Psoas muscle (tissue), 8 donors: ENCODE results near the gene SLC7A6OS. TPM values are rescaled to one million over a fixed set of nuclear protein-coding genes. Genes with fewer than 3 reads are reported as not detected.

Source experiments
- ATAC-seq, 4 donors: fragments of 200-7000 bp; cut with Tn5 transposase; one replicate each; pipeline ENCODE4 v1.9.1; 2020; ENCODE audit warnings: moderate library complexity in 3 of 4, mild to moderate bottlenecking in 2 of 4
- DNase-seq, 2 donors: peaks; one replicate each; pipeline ENCODE4 v3.0.0-alpha.2; 2020
- H3K27ac ChIP-seq: fragments of 200-600 bp; one replicate; pipeline ENCODE4 v1.8.0; 2022
- H3K27me3 ChIP-seq, 3 donors: fragments of 200-600 bp in 1 of 3; one replicate each; pipeline versions ENCODE4 v1.6.1 to v1.8.0; 2013 to 2022; ENCODE audit warnings: low read length in 2 of 3, mild to moderate bottlenecking in 2 of 3, moderate library complexity in 1 of 3; ENCODE audit not compliant: insufficient read depth in 3 of 3
- H3K36me3 ChIP-seq, 2 donors: fragments of 200-600 bp in 1 of 2; one replicate each; pipeline versions ENCODE4 v1.6.1 to v1.8.0; 2013 to 2022; ENCODE audit warnings: low read depth in 1 of 2, mild to moderate bottlenecking in 1 of 2, moderate library complexity in 1 of 2; ENCODE audit not compliant: insufficient read depth in 1 of 2
- H3K4me1 ChIP-seq: fragments of 200-600 bp; one replicate; pipeline ENCODE4 v1.8.0; 2022
- H3K4me3 ChIP-seq: fragments of 200-600 bp; one replicate; pipeline ENCODE4 v1.8.0; 2022; ENCODE audit warnings: mild to moderate bottlenecking
- H3K9me3 ChIP-seq: fragments of 200-600 bp; one replicate; pipeline ENCODE4 v1.8.0; 2022
- CTCF ChIP-seq: fragments of 200-600 bp; IDR thresholded peaks from one replicate; pipeline ENCODE4 v1.8.0; 2022; ENCODE audit warnings: antibody characterized with exemption
- WGBS, 3 donors: extraction: QIAGEN DNeasy Blood & Tissue Kit; methylation state at CpG; one replicate each; pipeline versions ENCODE4 v1.1.6 to v1.1.7; 2013; 5-methylcytosine and 5-hydroxymethylcytosine counted together
- intact Hi-C, 2 donors: fragments of 100-400 bp; cut with DNase I; formaldehyde crosslinking; loops; one replicate each; pipeline versions ENCODE4 v1.11.0 to v1.14.2; 2022
- polyA plus RNA-seq, 3 donors: library from polyadenylated mRNA; stranded (reverse); fragments of 200-250 nt; gene quantifications; one replicate each; pipeline ENCODE4 v1.2.3, GENCODE V29; 2013
- total RNA-seq, 4 donors: library from RNA; stranded (reverse); fragmentation: NEBNext Ultra II Directional in 2 of 4; extraction: Animal tissue kit (Norgen Biotek cat#: 25700) in 2 of 4; gene quantifications; one replicate each; pipeline versions ENCODE4 v1.2.1 to v1.2.4, GENCODE V29; 2021 to 2023
- donor health status: healthy with polysubstance abuse.
- donor health status: DM: no; HTN: no; CAD: no; lungs with moderate emphysema.
- donor health status: Bipolar disorder and iron deficiency.
- donor health status: healthy.
- donor health status: DM: yes; HTN: yes; CAD: no.
- donor health status: DM: no; HTN: no; CAD: no.
- donor health status: DM: no; HTN: no; CAD: no.
- donor health status: DM: yes; HTN: yes; CAD: no.

Gene SLC7A6OS
- total and polyA plus RNA-seq, 7 donors = 5.8 to 16.3 (median 9.5) TPM

GRCh38 chr16:68342620-68343019, 31.9 kb upstream of the SLC7A6OS start:
- Histone ChIP-seq H3K27ac (no peak overlapping the region), H3K4me1 (peaks cover 51% of the 10 kb centered on the region), H3K4me3 (no peak overlapping the region), H3K36me3 (peaks cover 8 to 74% of the 10 kb centered on the region in 2 donors), H3K27me3 (no peaks in the 10 kb centered on the region), H3K9me3 (no peaks in the 10 kb centered on the region)
- WGBS, 3 donors = 76 to 81% (median 81%) methylated on average over 7 of the region's 7 CpGs
- no peak for TF ChIP-seq CTCF
- DNase-seq (no peak), ATAC-seq (no peak)
- intact Hi-C loops = no loop called here

GRCh38 chr16:68339214-68339613, 28.5 kb upstream of the SLC7A6OS start:
- Histone ChIP-seq H3K36me3 (peaks cover 8 to 71% of the 10 kb centered on the region in 2 donors), H3K27ac (no peak overlapping the region), H3K9me3 (no peaks in the 10 kb centered on the region), H3K4me3 (no peak overlapping the region), H3K4me1 (peaks cover 36% of the 10 kb centered on the region), H3K27me3 (no peaks in the 10 kb centered on the region)
- no peak for ATAC-seq
- intact Hi-C loops = no loop called here
- no peak for TF ChIP-seq CTCF
- DNase-seq = no peak
- WGBS, 3 donors = 88 to 94% (median 92%) methylated on average over 13 of the region's 13 CpGs

GRCh38 chr16:68338326-68339119, 27.8 kb upstream of the SLC7A6OS start:
- 89 to 97% (median 96%) methylated on average over 16 of the region's 16 CpGs for WGBS, 3 donors
- Histone ChIP-seq H3K4me3 (no peak overlapping the region), H3K27ac (no peak overlapping the region), H3K27me3 (no peaks in the 10 kb centered on the region), H3K4me1 (peaks cover 35% of the 10 kb centered on the region), H3K36me3 (peaks cover 8 to 69% of the 10 kb centered on the region in 2 donors), H3K9me3 (no peaks in the 10 kb centered on the region)
- intact Hi-C loops = no loop called here
- DNase-seq (no peak), ATAC-seq (no peak)
- no peak for TF ChIP-seq CTCF

- no peaks in the 10 kb centered on the region for H3K9me3 ChIP-seq
- H3K4me1 ChIP-seq = peaks cover 28% of the 10 kb centered on the region
- ATAC-seq = peak in 3 of 4 donors; percentile 24 to 37 (median 28)
- H3K4me3 ChIP-seq = no peak overlapping the region
- H3K27me3 ChIP-seq = no peaks in the 10 kb centered on the region
- TF ChIP-seq CTCF = no peak
- intact Hi-C loops = no loop called here
- H3K27ac ChIP-seq = no peak overlapping the region
- 88 to 90% (median 90%) methylated on average over 5 of the region's 5 CpGs for WGBS, 3 donors
- DNase-seq = no peak
- H3K36me3 ChIP-seq = peaks cover 8 to 70% of the 10 kb centered on the region in 2 donors
These were observed 24.4 kb upstream of the SLC7A6OS start for GRCh38 chr16:68335175-68335574.
